ENCODE data around the gene GANC.
"Not testable (repeated sequence)": the region's sequence is repeated elsewhere in the genome, so short reads cannot be mapped to it uniquely, and the experiment has no call there.

The GANC gene

DNA sequence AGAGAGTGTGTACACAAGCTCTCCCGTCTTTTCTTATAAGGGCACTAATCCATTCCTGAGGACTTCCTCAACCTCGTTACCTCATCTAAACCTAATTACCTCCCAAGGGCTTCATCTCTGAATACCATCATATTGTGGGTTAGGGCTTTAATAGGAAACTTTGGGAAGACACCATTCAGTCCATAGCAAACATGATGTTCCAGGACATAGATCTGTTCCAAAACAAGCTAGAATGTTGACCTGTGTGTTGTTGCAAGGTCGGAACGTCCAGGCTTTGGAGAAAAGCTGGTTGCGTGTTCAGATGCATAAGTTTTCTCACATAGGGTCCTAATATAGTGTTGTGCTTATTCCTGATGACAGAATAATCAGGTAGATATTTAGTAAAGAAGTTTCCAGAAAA, 9.9 kb downstream of the GANC start:
- no peak overlapping the region for H3K4me3 ChIP-seq (ENCODE audit: low read length)
- no peak for DNase-seq (ENCODE audit: low read depth)
- TF ChIP-seq, protein P1, sequence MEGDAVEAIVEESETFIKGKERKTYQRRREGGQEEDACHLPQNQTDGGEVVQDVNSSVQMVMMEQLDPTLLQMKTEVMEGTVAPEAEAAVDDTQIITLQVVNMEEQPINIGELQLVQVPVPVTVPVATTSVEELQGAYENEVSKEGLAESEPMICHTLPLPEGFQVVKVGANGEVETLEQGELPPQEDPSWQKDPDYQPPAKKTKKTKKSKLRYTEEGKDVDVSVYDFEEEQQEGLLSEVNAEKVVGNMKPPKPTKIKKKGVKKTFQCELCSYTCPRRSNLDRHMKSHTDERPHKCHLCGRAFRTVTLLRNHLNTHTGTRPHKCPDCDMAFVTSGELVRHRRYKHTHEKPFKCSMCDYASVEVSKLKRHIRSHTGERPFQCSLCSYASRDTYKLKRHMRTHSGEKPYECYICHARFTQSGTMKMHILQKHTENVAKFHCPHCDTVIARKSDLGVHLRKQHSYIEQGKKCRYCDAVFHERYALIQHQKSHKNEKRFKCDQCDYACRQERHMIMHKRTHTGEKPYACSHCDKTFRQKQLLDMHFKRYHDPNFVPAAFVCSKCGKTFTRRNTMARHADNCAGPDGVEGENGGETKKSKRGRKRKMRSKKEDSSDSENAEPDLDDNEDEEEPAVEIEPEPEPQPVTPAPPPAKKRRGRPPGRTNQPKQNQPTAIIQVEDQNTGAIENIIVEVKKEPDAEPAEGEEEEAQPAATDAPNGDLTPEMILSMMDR (conservative IDR thresholded peaks at IDR 0.05; ENCODE audit: low read depth, low read length), result no peak

DNA sequence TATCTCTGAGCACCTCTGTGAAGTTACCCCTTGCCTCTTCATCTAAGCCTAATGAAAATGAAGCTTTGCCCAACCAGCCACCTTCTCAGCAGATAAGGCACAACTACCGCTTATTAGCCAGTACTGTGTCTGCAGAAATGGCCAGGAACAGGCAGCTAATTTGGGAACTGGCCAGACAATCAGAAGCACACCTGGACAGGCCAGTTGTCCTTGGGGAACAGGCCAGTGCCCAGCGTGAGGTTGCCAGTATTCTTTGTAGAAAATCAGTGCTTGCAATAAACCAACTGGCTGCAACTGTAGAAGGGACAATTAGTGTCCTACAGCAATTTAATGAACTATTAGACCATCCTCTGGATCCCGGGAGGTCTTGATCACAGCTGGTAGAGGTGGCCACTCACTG, 10.7 kb downstream of the GANC start:
- DNase-seq (ENCODE audit: low read depth), result no peak
- no peak overlapping the region for H3K4me3 ChIP-seq (ENCODE audit: low read length)
- TF ChIP-seq, protein P1 (conservative IDR thresholded peaks at IDR 0.05; ENCODE audit: low read depth, low read length), result no peak

DNA sequence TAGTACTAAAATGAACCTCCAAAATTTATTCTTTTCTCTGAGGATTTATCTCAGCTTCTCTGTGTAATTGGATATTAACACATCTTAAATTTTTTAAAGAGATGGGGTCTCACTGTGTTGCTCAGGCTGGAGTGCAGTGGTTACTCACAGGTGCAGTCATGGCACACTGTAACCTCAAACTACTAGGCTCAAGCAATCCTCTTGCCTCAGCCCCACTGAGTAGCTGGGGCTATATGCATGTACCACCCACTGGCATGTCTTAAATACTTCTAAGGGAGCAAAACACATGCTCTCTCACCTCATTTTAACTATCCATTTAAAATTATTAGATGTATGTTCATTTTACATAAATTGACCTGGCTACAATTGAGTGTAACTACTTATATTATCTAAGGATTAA, 11.6 kb downstream of the GANC start:
- no peak overlapping the region for H3K4me3 ChIP-seq (ENCODE audit: low read length)
- DNase-seq (ENCODE audit: low read depth), result no peak
- TF ChIP-seq, protein P1 (conservative IDR thresholded peaks at IDR 0.05; ENCODE audit: low read depth, low read length), result no peak

DNA sequence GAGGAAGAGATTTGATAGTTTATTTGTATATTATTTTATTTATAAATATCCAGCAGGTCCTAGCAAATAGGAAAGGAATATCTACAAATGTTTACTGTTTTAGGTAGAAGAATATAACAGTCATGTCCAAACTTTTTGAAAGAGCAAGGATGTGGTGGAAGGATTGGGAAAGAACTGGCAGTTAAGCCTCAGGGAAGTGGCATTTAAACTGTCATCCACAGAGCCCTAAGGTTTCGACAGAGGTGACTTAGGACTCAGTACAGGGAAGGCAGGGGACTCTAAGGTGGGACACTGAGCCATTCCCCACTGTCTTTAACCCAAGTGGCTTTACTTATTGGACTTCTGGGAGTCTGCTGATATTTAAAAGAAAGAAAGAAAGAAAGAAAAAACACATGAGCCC, 12.0 kb downstream of the GANC start:
- TF ChIP-seq, protein P1 (conservative IDR thresholded peaks at IDR 0.05; ENCODE audit: low read depth, low read length), result no peak
- DNase-seq (ENCODE audit: low read depth), result no peak
- H3K4me3 ChIP-seq (ENCODE audit: low read length), result no peak overlapping the region

DNA sequence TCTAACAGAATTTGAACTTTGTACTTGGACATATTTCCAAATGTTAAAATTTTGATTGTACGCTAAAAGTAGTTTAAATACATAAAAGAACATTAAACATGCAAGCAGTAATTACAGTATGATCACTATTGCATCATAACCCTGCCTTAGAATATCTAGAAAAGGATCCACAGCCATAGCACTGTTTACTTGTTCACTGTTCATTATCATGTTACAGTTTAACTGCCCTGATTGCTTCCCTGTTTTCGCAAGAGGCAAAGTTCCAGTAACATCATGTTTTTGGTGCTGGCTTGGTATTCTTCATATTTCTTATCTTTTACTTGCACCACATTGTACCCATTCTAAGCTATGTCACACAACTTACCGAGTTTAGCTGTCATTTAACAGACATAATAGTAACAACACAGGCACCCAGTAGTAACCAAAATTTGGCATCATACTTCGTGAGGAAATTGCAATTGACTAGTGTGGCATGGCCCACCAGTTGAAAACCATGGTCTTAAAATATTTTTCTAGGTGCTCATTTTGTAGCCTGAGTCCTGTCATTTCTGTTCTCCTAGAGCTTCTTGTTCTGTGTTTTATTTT, 13.5 kb downstream of the GANC start:
- DNase-seq (ENCODE audit: low read depth), result no peak
- H3K4me3 ChIP-seq (ENCODE audit: low read length), result no peak overlapping the region
- TF ChIP-seq, protein P1 (conservative IDR thresholded peaks at IDR 0.05; ENCODE audit: low read depth, low read length), result no peak

DNA sequence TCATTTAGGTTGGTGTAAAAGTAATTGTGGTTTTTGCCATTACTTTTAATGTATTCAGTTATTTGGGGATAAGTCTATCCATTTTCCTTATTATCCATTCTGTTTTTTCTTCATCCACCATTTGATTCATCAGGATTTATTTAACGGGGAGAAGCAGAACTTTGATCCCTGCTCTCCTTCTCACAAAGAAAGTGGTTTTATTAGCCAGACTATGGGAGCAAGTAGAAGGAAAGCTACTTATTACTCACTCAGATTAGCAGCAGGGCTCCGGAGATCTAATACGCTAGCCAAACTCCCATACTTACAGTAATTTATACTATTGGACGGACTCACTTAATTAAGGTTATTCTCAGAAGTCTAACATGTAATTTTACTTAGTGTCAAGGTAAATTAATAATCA, 14.9 kb downstream of the GANC start:
- H3K4me3 ChIP-seq (ENCODE audit: low read length), result no peak overlapping the region
- TF ChIP-seq, protein P1 (conservative IDR thresholded peaks at IDR 0.05; ENCODE audit: low read depth, low read length), result no peak
- DNase-seq (ENCODE audit: low read depth), result no peak

DNA sequence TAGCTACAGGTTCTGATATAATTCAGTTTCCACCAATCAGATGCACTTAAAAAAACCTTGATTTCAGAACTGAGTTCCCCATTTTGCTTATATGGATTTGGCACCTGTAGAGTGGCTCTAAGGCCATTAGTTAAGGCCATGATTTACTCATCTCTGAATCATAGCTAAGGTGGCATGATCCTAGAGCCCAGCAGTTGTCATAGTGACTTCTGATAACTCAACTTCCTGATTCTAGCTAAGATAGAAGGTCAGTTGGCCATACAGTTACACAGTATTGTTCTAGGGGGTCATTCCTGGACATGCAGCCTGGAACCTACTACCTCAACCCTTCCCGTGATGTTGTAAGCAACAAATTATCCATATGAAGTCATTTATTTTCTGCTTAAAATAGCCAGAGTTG, 16.2 kb downstream of the GANC start:
- H3K4me3 ChIP-seq (ENCODE audit: low read length), result no peak overlapping the region
- no peak for DNase-seq (ENCODE audit: low read depth)
- TF ChIP-seq, protein P1 (conservative IDR thresholded peaks at IDR 0.05; ENCODE audit: low read depth, low read length), result no peak

DNA sequence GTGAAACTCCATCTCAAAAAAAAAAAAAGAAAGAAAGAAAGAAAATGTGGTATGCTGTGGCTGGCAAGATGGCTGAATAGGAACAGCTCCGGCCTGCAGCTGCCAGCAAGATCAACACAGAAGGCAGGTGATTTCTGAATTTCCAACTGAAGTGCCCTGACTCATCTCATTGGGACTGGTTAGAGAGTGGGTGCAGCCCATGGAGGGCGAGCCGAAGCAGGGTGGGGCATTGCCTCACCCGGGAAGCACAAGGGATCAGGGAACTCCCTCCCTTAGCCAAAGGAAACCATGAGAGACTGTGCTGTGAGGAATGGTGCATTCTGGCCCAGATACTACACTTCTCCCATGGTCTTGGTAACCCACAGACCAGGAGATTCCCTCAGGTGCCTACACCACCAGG, 28.0 kb downstream of the GANC start:
- DNase-seq (ENCODE audit: low read depth); H3K4me3 ChIP-seq (ENCODE audit: low read length): not testable (repeated sequence)
